ENCODE results near the gene CCNJ.

GRCh38 chr10:96053985-96054384 is 10.6 kb downstream of the CCNJ start:
- TF ChIP-seq CTCF (IDR thresholded peaks at IDR 0.05; ENCODE audit: low read depth, low read length, poor library complexity, severe bottlenecking) (no peak), EZH2phosphoT487 (IDR thresholded peaks at IDR 0.05; ENCODE audit: borderline replicate concordance, low read length) (no peak)

All from DOHH2 (cell line).